Peyer's patch (tissue), 4 donors: Measurements from ENCODE around the gene PIGP. TPM values are rescaled to one million over a fixed set of nuclear protein-coding genes. Genes with fewer than 3 reads are reported as not detected.

ENCODE experiments used
- DNase-seq, 3 donors: peaks; one replicate each; pipeline ENCODE4 v3.0.0-alpha.2; 2017 to 2019
- H3K27ac ChIP-seq, 4 donors: fragments of 200-600 bp; sonication (generic); one replicate each; pipeline ENCODE4 v1.5.1; 2016 to 2019
- H3K27me3 ChIP-seq, 2 donors: fragments of 200-600 bp; sonication (generic); one replicate each; pipeline ENCODE4 v1.5.1; 2019
- H3K36me3 ChIP-seq, 3 donors: fragments of 200-600 bp; sonication (generic); one replicate each; pipeline ENCODE4 v1.5.1; 2016 to 2019
- H3K4me1 ChIP-seq, 4 donors: fragments of 200-600 bp; sonication (generic); one replicate each; pipeline ENCODE4 v1.5.1; 2016 to 2019
- H3K4me3 ChIP-seq, 4 donors: fragments of 200-600 bp; sonication (generic); 1 replicate in 3 of 4; 2 replicates in 1 of 4; pipeline ENCODE4 v1.5.1; 2016 to 2019; ENCODE audit warnings: mild to moderate bottlenecking in 1 of 4
- H3K9me3 ChIP-seq, 4 donors: fragments of 200-600 bp; sonication (generic); one replicate each; pipeline ENCODE4 v1.5.1; 2016 to 2019; ENCODE audit warnings: mild to moderate bottlenecking in 1 of 4
- POLR2A ChIP-seq, 2 donors: fragments of 450-650 bp; IDR thresholded peaks; one replicate each; pipeline ENCODE4 v1.5.1; 2017; ENCODE audit warnings: antibody characterized with exemption in 2 of 2, mild to moderate bottlenecking in 2 of 2, moderate library complexity in 2 of 2
- total RNA-seq, 4 donors: library from RNA; depleted of rRNA; stranded (reverse); fragments of >200 nt; gene quantifications; one replicate each; pipeline ENCODE4 v1.1.0, GENCODE V29; 2016
- TF ChIP-seq, protein P1 (sequence below), 6 experiments: fragments of 450-650 bp in 4 of 6; fragments of 200-600 bp in 2 of 6; sonication (generic) in 1 of 6; IDR thresholded peaks; one replicate each; pipeline ENCODE4 v1.5.1; 2017 to 2019; ENCODE audit warnings: antibody characterized with exemption in 6 of 6, mild to moderate bottlenecking in 3 of 6, moderate library complexity in 1 of 6

PIGP gene
- total RNA-seq, 4 donors from 2014 or later: 11.4 to 26.4 (median 12.7) TPM

- peak overlapping the region in 2 of 4 donors; percentile 35 to 49 for H3K27ac ChIP-seq
- H3K9me3 ChIP-seq: no peaks in the 10 kb centered on the region
- H3K4me1 ChIP-seq: no peaks in the 10 kb centered on the region
- H3K27me3 ChIP-seq: no peaks in the 10 kb centered on the region
- no peaks in the 10 kb centered on the region for H3K36me3 ChIP-seq
- peak in 2 of 3 donors; percentile 66 to 67 for DNase-seq
- TF ChIP-seq, protein P1, sequence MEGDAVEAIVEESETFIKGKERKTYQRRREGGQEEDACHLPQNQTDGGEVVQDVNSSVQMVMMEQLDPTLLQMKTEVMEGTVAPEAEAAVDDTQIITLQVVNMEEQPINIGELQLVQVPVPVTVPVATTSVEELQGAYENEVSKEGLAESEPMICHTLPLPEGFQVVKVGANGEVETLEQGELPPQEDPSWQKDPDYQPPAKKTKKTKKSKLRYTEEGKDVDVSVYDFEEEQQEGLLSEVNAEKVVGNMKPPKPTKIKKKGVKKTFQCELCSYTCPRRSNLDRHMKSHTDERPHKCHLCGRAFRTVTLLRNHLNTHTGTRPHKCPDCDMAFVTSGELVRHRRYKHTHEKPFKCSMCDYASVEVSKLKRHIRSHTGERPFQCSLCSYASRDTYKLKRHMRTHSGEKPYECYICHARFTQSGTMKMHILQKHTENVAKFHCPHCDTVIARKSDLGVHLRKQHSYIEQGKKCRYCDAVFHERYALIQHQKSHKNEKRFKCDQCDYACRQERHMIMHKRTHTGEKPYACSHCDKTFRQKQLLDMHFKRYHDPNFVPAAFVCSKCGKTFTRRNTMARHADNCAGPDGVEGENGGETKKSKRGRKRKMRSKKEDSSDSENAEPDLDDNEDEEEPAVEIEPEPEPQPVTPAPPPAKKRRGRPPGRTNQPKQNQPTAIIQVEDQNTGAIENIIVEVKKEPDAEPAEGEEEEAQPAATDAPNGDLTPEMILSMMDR (IDR thresholded peaks at IDR 0.05): no peak
- no peak for TF ChIP-seq POLR2A (IDR thresholded peaks at IDR 0.05)
- H3K4me3 ChIP-seq: no peak overlapping the region
Measured at GRCh38 chr21:37047079-37047478, 25.8 kb downstream of the PIGP start.

- TF ChIP-seq, protein P1 (IDR thresholded peaks at IDR 0.05): no peak
- no peak for TF ChIP-seq POLR2A (IDR thresholded peaks at IDR 0.05)
- no peak for DNase-seq
- H3K27ac ChIP-seq: no peak overlapping the region
Measured at GRCh38 chr21:37045556-37045955, 27.3 kb downstream of the PIGP start.

GRCh38 chr21:37045149-37045548 is 27.7 kb downstream of the PIGP start:
- no peaks in the 10 kb centered on the region for H3K36me3 ChIP-seq
- no peaks in the 10 kb centered on the region for H3K9me3 ChIP-seq
- H3K27ac ChIP-seq: no peak overlapping the region
- TF ChIP-seq, protein P1 (IDR thresholded peaks at IDR 0.05): no peak
- no peak for TF ChIP-seq POLR2A (IDR thresholded peaks at IDR 0.05)
- no peak for DNase-seq
- no peaks in the 10 kb centered on the region for H3K4me1 ChIP-seq
- no peaks in the 10 kb centered on the region for H3K27me3 ChIP-seq
- no peak overlapping the region for H3K4me3 ChIP-seq

More at GRCh38 chr21:37045556-37045955, 27.3 kb downstream of the PIGP start:
- H3K4me1 ChIP-seq: no peaks in the 10 kb centered on the region
- H3K36me3 ChIP-seq: no peaks in the 10 kb centered on the region
- H3K27me3 ChIP-seq: no peaks in the 10 kb centered on the region
- no peaks in the 10 kb centered on the region for H3K9me3 ChIP-seq
- no peak overlapping the region for H3K4me3 ChIP-seq

DNA sequence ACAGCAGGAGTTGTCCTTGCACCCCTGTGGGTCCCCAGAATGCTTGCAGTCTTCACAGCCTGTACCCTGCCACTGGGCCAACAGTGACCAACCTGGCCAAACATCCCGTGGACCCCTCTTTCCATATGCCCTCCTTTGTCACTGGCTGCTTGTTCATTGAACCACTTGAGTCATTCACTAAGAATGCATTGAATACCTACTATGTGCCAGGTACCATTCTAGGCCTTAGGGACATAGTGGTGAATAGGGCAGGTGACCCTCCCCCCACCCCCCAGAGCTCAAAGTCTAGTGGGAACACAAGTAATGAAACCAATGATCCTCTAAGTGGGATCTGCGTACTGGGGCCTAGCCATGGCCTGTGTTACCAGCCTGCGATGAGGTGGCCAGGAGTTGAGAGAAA is 28.2 kb downstream of the PIGP start:
- no peaks in the 10 kb centered on the region for H3K27me3 ChIP-seq
- no peaks in the 10 kb centered on the region for H3K36me3 ChIP-seq
- H3K27ac ChIP-seq: no peak overlapping the region
- H3K4me1 ChIP-seq: no peaks in the 10 kb centered on the region
- no peaks in the 10 kb centered on the region for H3K9me3 ChIP-seq
- H3K4me3 ChIP-seq: no peak overlapping the region
- no peak for TF ChIP-seq POLR2A (IDR thresholded peaks at IDR 0.05)
- TF ChIP-seq, protein P1 (IDR thresholded peaks at IDR 0.05): no peak
- DNase-seq: no peak

DNA sequence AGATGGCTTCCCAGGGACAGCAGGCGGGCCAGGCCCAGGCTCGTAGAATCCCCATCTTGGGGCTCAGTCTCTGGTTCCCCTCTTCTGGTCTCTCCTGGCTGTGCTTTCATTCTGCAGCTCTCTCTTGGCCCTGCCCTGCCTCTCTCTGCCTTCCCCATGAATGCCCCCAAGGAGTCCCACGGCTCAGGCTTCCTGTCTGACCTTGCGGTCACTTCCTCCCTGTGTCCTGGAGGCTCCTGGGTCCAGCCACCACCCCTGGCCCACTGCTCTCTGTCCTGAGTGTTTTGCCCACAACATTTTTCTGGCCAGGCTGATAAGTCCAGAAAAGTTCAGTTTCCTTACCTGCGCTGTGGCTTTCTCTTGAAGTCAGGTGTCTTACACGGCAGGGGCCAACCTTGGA is 29.1 kb downstream of the PIGP start:
- no peak for DNase-seq
- H3K4me1 ChIP-seq: no peaks in the 10 kb centered on the region
- H3K36me3 ChIP-seq: no peaks in the 10 kb centered on the region
- no peak overlapping the region for H3K4me3 ChIP-seq
- no peaks in the 10 kb centered on the region for H3K27me3 ChIP-seq
- TF ChIP-seq POLR2A (IDR thresholded peaks at IDR 0.05): no peak
- TF ChIP-seq, protein P1 (IDR thresholded peaks at IDR 0.05): no peak
- H3K9me3 ChIP-seq: no peaks in the 10 kb centered on the region
- H3K27ac ChIP-seq: no peak overlapping the region

GRCh38 chr21:37041706-37042271 is 31.1 kb downstream of the PIGP start:
- Histone ChIP-seq H3K27ac (no peak overlapping the region), H3K9me3 (no peaks in the 10 kb centered on the region), H3K27me3 (no peaks in the 10 kb centered on the region), H3K4me3 (no peak overlapping the region), H3K4me1 (no peaks in the 10 kb centered on the region), H3K36me3 (no peaks in the 10 kb centered on the region)
- no peak for DNase-seq
- TF ChIP-seq, protein P1 (IDR thresholded peaks at IDR 0.05): no peak
- TF ChIP-seq POLR2A (IDR thresholded peaks at IDR 0.05): no peak
